Measurements from ENCODE around the gene NDUFV2.

NDUFV2 gene

DNA sequence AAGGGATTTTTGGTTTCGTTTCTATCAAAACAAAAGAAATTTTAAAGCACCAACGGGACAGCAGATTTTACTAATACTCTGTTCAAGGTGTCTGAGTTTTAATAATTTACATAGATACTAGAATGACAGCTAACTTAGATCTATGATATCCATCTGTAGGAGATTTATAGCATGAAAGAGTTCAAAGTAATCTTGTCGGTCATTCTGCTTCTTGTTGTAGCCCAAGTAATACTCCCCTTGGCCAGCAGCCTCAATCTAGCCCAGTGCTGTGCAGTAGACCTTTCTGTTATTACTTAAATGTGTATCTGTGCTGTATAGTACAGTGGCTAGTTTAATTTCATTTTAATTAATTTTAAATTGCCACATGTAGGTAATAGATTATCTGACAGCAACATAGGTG lies 78.8 kb downstream of the NDUFV2 start:
- H3K9me3 ChIP-seq (ENCODE audit: control insufficient read depth, low read length): no peaks in the 10 kb centered on the region
- no peak overlapping the region for H3K4me3 ChIP-seq (ENCODE audit: insufficient read depth, low read depth, low read length, poor library complexity, severe bottlenecking)
- peaks cover 7% of the 10 kb centered on the region for H3K4me1 ChIP-seq (ENCODE audit: control insufficient read depth, insufficient read depth, low read length, poor library complexity, severe bottlenecking)
- H3K27ac ChIP-seq (ENCODE audit: insufficient read depth, low read length, poor library complexity, severe bottlenecking): no peak overlapping the region
- no peak for DNase-seq
- H3K27me3 ChIP-seq (replicated peaks; ENCODE audit: control insufficient read depth, insufficient read depth, low read length, poor library complexity, severe bottlenecking): no peaks in the 10 kb centered on the region
- peaks cover 14% of the 10 kb centered on the region for H3K36me3 ChIP-seq (ENCODE audit: control insufficient read depth, insufficient read depth, low read length)

DNA sequence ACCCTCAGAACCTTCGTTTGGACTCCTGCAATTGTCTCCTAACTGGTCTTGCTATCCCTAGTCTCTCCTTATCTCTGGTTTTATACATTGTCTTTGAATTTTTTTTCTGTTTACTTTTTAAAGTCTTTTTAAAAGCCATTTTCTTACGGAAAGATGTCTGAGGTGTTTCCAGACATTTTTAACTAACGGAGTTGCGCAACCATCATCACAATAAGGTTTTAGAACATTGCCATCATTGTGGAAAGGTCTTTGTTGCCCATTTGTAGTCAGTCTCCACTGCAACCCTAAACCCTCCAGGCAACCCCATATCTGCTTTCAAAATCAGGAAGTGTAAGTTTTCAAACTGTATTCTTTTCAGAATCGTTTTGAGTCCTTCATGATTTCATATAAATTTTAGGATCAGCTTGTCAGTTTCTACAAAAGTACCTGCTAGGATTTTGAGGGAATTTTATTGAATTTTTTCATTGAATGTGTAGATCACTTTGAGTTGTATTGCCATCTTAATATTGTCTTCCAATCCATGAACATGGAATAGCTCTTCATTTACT lies 80.4 kb downstream of the NDUFV2 start:
- Histone ChIP-seq H3K9me3 (ENCODE audit: control insufficient read depth, low read length) (no peaks in the 10 kb centered on the region), H3K4me3 (ENCODE audit: insufficient read depth, low read depth, low read length, poor library complexity, severe bottlenecking) (no peak overlapping the region), H3K27me3 (replicated peaks; ENCODE audit: control insufficient read depth, insufficient read depth, low read length, poor library complexity, severe bottlenecking) (no peaks in the 10 kb centered on the region), H3K4me1 (ENCODE audit: control insufficient read depth, insufficient read depth, low read length, poor library complexity, severe bottlenecking) (peaks cover 7% of the 10 kb centered on the region), H3K36me3 (ENCODE audit: control insufficient read depth, insufficient read depth, low read length) (peaks cover 12% of the 10 kb centered on the region), H3K27ac (ENCODE audit: insufficient read depth, low read length, poor library complexity, severe bottlenecking) (peak overlapping the region; percentile 12)
- DNase-seq: no peak

All from effector memory CD4-positive, alpha-beta T cell (primary cell).